HG02970 (cell line): ENCODE data around the gene UFC1.

Experiments
- ATAC-seq: cut with Tn5 transposase; IDR thresholded peaks from one replicate; pipeline ENCODE4 v1.9.1; 2021; ENCODE audit warnings: mild to moderate bottlenecking, moderate library complexity, moderate number of reproducible peaks; ENCODE audit not compliant: unreplicated experiment, low FRiP score

Gene UFC1

DNA sequence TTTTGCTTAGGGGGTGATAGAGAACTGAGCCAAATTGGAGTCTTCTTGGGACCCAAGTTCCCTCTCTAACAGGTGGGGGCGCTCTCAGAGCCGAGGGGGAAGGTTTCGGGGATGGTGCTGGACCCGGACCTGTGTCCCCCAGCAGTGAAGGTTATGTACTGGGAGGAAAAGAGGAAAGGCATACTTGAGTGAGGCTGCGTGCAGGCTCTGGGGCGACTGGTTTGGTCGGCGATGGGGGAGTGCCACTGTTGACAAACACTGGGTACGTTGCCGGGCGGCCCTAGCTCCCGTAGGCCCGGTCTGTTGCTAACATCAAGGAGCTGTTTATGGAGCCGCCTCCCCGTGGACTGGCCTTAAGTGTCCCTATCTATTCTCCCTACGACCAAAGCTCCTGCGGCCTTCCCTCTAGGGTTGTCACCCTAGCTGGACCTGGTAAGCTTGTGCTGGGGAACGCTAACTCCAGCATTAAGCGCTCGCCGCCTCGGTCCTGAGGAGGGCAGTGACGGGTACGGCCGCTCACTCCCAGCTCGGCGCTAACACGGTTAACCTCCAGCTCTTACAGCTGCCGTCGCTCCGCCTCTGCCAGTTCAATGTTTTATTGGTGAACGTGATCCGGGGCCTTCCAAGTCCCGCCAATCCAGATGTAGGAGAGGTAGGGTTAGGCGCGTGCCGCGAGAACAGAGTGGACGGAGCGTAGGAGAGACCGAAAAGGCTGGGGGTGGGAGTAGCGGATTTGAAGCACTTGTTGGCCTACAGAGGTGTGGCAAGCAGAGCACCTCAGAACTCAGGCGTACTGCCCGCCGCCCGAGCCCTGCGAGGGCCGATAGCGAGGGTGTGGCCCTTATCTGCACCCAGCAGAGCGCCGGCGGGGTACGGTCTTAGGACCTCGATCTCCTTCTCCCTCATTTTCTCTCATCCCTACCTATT, 12.2 kb downstream of the UFC1 start, which contains the start of gene PPOX:
Gene PPOX, plus strand, starts transcription at position 685 of the 927 bp plus-strand sequence. CDS start 422 bp downstream, outside the sequence.
- peak; percentile 81 for ATAC-seq

DNA sequence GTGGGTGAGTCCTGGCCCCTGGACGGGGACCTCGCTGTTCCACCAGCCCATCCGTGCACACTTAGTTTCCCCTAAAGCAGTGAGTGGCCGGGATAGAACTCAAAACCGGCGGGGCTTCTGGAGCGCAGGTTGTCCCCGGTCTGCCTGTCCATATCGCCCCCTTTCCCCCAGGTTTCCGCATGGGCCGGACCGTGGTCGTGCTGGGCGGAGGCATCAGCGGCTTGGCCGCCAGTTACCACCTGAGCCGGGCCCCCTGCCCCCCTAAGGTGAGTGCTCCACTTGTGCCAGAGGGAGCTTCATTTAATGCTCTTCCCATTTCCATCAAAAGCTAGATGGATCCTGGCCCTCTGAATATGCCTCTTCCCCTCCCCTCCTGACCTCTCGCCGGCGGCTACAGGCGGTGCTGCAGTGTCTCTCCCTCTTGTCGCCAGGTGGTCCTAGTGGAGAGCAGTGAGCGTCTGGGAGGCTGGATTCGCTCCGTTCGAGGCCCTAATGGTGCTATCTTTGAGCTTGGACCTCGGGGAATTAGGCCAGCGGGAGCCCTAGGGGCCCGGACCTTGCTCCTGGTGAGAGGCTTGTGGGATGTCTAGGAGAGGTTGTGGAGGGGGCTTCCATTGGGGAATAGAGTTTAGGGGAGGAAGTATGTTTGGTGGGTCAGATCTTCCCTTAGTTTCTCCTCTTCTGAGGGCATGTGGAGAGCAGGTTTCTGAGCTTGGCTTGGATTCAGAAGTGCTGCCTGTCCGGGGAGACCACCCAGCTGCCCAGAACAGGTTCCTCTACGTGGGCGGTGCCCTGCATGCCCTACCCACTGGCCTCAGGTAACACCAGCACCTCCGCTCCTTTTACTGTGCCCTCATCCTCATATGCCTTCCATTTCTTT, 13.1 kb downstream of the UFC1 start:
- ATAC-seq: peak; percentile 9

DNA sequence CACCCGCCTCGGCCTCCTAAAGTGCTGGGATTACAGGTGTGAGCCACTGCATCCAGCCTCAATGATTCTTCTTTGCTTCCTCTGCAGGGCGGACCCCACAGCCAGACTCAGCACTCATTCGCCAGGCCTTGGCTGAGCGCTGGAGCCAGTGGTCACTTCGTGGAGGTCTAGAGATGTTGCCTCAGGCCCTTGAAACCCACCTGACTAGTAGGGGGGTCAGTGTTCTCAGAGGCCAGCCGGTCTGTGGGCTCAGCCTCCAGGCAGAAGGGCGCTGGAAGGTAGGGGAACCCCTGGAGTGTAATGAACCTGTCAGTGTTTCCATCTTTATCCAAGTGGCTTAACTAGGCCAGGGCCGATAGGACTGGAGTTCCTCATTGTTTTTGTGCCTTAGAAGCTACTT, 15.1 kb downstream of the UFC1 start:
- no peak for ATAC-seq

DNA sequence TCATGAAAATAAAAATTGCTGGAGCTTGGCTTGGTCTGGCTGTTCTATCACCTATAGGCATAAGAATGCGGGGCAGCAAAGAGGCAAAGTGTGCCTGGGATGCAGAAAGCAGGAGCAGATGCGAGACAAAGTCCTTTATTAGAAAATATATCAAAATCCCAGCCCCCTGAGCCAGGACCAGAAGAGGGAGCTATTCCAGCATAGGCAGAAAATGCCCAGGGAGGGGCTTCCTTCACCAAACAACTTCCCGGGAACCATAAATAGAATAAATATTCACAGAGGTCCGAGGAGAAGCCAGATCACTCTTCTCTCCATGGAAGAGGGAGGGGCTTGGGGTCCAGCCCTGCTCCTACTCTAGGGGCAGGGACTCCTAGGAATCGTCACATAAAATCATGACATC, 17.4 kb downstream of the UFC1 start:
- ATAC-seq: no peak

DNA sequence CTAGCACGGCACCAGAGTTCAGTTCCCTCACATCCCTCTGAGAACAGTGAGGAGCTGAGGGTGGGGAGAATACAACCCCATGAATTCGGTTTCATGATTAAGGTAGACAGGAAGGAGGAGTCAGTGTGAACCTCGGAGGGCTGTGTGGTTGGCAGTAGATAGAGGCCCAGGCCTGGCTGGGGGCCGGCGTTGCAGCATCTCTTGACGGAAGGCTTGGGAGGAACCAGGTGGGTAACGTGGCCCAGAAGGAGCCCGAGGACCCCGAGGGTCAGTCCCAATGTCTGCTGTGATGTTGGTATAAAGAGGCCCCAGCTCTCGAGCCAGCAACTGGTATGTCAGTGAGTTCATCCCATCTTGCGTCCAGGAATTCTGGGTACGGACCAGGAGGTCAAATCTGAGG, 17.9 kb downstream of the UFC1 start:
- no peak for ATAC-seq

DNA sequence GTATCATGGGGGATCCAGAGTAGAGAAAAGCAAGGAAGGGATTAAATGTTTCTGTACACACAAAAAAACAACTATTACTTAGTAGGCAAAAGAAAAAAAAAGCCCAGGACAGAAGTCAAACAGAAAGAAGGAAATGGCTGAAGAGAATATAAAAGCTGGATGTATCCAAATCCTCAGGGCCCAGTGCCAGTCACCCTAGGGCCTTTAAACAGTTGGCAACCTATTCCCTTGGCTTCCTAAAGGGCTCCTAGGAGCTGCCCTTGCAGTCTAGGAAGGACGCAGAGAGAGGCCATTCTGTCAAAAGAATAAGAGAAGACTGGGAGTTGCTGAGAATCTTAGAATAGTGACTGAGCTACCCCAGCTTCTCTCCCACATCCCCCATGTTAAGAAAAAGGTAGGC, 18.6 kb downstream of the UFC1 start:
- ATAC-seq: no peak

DNA sequence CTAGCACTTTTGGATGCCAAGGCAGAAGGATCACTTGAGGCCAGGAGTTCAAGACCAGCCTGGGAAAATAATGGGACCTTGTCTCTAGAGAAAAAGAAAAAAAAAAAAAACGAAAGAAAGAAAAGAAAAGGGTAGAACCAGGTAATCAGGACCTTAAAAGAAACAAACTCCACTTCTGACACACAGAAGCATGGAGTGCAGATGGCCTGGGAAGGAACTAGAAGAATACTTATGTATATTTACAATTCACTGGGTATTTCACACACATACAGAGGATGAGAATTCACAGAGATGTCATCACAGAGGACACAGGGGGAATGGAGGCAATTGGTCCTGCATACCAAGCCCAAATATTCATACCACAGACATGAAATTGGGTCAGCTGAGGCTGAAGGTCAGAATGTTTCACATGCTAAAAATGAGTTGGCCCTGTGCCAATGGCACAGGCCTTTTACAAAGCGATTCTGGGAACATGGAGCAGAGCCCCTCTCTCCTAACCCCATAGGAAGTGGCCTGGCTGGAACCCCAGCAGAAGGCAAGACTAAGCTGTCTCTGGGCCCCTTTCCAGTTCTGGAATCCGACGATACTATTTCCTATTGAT, 19.1 kb downstream of the UFC1 start:
- no peak for ATAC-seq

DNA sequence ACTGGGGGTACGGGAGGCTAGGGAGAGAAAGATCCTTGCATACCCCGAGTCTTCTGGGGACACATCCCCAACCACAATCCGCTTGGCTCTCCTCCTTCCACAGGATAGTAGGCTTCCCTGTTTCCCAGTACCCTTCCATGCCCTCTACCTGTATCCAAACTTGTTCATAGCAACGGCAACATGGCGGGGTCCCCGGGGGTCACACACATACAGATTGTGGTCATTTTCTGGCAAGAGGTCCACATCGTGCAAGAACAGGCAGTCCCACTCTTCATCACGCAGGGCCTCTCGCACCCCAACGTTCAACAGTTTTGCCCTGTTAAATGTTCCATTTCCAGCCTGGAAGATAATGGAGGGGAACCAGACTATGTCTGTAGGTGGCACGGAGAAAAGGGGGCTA, 19.9 kb downstream of the UFC1 start:
- no peak for ATAC-seq

DNA sequence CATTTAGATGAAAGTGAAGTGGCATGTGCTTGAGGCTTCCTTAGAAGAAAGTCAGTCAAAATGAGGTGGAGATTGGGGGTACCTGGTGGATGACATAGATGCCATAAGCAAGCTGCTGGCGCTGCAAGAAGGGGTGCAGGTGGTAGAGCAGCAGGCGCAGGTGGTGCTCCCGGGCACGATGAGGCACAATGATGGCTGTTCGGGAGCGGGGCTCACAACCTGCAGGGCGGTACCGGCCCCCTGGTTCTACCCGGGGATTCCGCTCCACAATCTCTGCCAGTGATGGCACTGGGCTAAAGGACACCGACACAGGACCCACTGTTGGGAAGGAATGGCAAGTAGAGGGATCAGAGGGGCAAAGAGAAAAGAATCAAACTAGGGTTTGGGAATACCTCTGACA, 21.1 kb downstream of the UFC1 start:
- no peak for ATAC-seq

DNA sequence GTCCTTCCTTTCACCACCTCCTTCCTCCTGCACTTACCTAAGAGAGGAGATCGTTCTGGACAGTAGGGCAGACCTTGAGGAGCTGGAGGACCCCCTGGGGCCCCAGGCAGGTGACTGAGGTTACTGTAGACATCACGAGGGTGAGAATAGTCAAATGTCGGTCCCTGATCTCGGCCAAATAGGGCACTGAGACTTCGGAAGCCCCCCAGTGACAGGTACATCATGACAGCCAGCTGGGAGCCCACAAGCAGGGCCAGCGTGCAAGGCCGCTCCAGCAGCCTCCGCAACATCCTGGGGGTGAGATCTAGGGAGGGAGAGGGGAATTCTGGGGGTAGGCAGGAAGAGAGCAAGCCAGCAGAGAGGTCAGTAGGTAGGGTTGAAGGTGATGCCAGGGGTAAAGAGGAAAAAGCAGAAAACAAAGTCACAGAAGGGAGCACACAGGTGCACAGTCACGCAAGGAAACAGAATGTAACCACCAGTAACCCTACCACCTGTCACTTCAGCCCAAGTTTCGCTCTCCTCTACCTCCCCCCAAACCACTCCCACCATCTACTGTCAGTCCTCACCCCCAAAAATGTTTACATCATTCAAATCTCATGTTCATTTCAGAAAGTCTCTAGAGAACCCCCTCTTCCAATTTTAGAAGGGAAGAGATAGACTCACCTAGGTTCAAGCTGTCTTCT, 22.1 kb downstream of the UFC1 start:
- ATAC-seq: no peak

DNA sequence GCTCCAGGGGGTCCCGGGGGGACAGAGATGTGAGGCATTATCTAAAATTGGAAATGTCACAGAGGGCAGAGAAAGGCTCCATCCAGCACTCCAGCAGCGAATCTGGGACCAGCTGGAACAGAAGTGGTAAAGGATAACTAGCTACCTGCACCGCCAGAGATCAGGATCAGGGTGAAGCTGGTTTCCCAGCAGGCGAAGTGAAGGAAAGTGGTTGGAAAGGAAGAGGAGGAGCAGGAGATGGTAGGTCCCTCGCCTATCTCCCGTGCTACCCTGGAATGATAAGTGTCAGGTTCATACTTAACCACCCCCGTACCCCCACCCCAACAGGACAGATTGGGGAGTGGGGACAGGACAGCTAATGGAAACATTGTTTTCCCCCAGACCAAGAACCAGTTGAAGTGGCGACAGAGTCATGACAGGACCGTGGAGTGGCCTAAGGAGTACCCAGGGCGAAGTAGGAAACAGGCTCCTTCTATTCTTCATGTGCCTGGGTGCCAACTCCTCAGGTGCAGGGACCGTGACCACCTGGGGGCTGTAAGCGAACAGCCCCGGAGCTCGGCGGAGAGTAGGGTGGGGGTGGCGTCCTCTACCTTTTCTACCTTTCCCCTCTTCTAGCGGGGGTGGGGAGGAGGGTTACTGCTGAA, 22.8 kb downstream of the UFC1 start:
- no peak for ATAC-seq

DNA sequence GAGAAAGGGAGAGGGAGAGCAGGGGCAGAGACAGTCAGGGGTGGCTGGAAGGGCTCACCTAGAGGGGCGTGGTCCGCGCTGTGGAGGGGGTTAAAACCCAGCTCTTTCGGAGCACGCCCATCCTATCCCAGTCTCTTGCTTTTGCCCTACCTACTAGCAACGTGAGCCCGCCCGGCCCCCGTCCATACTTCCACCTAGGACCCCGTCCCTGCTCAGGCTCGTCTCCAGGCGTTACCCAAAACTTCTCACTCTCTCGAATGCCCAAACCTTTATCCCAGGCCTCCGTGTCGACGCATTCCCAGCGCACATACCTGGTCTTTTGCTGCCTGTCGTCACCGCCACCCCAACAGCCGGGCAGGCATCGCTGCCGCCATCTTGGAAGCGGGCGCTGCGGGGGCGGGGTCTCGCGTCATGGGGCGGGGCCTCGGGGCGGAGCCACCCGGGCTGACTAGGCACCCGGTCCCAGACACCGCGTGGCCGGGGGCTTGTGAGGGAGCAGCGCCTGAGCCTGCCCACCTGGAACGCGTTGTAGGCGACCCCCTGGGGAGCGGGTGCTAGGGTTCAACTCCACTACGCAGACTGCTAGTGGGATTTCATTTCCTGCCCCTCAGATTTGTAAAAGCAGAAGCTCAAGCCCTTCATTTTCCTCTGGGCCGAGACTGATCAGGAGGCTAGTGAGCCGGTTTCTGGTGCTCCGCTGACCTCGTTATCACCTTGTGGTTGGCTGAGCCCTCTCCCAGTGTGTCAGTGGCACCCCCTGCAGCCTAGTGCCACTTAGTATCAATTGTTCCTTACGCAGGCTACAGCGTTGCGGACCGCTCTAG, 23.5 kb downstream of the UFC1 start, which contains the start of gene B4GALT3:
Gene B4GALT3, minus strand, starts transcription at position 396 of the 824 bp plus-strand sequence. CDS start 1,447 bp downstream, outside the sequence.
- peak; percentile 81 for ATAC-seq

DNA sequence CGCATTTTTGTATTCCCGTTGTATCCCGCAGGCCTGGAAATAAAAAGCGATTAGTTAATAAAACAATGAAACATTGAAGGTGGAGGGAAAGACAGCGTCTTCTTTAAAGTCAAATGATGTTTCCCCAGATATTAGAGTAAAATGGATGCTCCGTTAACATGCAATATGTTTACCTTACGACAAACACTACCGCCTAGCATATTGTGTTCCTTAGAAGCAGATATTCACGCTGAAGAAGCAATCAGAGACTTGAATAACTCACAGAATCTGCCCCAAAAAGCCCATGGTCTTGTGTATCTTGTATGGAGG, 24.1 kb downstream of the UFC1 start:
- no peak for ATAC-seq

DNA sequence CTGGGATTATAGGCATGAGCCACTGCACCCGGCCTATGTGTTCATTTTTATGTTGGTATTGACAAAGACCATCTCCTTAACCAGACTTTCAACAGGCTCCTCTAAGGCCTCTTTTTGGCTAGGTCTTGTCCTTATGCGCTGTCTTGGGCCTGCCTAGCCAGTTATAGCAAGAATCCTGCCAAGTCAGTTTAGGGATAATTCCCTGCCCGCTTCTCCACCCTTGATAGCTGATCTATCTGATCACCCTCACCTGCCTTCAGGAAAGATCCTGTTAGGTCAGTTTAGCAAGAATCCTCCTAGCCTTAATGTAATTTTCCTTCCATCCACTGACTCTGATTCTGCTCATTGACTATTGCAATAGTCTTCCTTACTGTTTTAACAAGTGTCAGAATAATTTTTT, 25.9 kb downstream of the UFC1 start:
- ATAC-seq: no peak

DNA sequence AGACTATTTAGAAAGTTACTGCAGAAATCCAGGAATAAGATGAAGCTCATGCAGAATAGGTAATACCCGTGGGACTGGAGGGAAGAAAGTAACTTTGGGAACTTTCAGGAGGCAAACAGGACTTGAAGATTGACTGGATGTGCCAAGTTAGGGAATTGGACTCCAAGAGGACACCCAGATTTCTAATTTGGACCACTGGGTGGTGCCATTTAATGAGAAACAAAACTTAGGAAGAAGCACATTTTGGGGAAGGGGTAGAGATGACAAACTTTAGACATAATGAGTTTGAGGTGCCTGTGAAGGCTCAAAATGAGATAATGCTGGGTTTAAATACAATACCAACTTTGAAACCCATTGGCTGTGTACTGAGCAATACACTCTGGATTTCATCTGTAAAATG, 26.9 kb downstream of the UFC1 start:
- no peak for ATAC-seq

DNA sequence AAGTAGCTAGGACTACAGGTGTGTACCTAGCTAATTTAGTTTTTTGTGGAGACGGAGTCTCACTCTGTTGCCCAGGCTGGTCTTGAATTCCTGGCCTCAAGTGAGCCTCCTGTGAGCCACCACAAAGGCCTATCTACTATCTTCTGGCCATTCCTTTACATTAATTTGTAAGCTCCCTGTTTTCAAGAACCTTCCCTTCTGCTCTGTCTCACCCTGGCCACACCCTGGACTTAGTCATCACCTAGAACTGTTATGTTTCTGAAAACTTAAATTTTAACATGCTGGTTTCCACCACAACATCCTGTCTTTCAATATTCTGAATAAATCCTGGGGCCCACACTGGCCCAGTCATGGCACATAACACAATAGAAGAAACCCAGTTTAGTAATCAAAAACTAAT, 28.4 kb downstream of the UFC1 start:
- no peak for ATAC-seq

DNA sequence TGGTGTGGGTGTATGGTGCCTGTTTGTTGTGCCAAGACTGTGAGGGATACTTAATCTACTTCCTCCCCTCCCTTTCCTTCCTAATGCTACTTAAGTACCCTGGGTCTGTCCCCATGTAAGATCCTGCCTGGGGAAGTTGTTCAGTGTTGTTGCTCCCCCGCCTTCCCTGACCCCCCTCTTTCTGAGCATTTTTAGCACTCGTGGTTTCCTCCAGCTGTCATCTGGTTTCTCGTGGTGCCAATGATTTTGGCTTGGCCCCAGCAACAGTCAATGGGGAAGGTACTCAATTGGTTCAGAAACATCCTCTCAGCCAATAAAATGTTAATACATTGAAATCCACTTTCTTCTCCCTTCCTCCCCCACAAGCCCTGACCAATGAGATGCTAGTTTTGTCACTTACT, 31.5 kb downstream of the UFC1 start:
- no peak for ATAC-seq

DNA sequence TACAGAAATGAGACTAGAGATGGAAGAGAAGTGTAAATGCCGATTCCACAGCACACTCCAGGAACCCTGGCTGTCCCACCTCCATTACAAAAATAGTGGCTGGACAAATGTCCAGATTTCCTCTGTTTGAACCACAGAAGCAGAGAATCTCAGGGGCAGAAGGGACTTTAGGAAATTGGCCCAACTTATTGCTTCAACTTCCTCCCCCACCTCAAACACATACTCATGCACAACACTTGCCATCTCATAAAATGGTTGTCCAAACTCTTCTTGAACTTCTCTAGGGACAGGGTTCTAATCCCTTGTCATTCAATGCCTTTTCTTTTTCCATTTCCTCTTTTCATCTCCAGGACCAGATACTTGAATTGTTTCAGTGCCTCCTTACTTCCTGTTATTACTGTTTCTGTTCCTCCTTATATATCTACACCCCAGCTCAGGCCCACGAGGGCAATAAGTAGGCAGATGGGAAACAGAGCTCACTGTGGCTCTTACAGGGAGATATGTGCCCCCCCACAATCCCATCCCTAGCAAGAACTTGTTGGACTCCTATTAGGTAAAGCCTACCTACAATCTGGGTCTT, 32.0 kb downstream of the UFC1 start:
- ATAC-seq: no peak

DNA sequence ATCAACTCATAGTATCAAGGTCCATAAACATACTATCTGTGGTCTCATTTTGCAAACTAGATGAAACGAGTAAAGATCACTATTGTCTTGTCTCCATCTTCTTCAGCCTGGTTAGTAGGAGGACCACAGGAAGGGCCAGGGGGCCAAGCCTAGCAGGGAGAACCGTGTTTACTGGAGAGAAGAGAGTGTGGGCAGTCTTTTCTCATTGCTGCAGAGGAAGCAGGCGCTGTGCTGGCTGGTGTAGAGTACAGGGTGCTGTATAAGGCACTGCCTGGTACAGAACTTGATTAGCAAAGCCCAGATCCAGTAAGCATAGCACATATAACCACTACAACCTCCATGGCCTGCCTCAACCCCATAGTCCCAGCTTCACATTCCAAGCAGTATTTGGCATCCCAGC, 33.5 kb downstream of the UFC1 start:
- ATAC-seq: no peak
